Putamen (tissue), 1 donor: Measurements from ENCODE around the gene TAGLN.
"Not testable (repeated sequence)": the region's sequence is repeated elsewhere in the genome, so short reads cannot be mapped to it uniquely, and the experiment has no call there.

Experiments
- DNase-seq: peaks from one replicate; pipeline ENCODE4 v3.0.0-alpha.2; 2016; ENCODE audit warnings: low spot score

The TAGLN gene

GRCh38 chr11:117180661-117181585, 18.2 kb upstream of the TAGLN start:
- DNase-seq, result peak; percentile 79

GRCh38 chr11:117181586-117182550, 17.3 kb upstream of the TAGLN start:
- DNase-seq, result no peak

GRCh38 chr11:117182551-117182935, 16.6 kb upstream of the TAGLN start:
- no peak for DNase-seq

GRCh38 chr11:117183178-117183577, 16.0 kb upstream of the TAGLN start:
- not testable (repeated sequence) for DNase-seq

GRCh38 chr11:117183724-117184349, 15.3 kb upstream of the TAGLN start:
- DNase-seq, result no peak

DNA sequence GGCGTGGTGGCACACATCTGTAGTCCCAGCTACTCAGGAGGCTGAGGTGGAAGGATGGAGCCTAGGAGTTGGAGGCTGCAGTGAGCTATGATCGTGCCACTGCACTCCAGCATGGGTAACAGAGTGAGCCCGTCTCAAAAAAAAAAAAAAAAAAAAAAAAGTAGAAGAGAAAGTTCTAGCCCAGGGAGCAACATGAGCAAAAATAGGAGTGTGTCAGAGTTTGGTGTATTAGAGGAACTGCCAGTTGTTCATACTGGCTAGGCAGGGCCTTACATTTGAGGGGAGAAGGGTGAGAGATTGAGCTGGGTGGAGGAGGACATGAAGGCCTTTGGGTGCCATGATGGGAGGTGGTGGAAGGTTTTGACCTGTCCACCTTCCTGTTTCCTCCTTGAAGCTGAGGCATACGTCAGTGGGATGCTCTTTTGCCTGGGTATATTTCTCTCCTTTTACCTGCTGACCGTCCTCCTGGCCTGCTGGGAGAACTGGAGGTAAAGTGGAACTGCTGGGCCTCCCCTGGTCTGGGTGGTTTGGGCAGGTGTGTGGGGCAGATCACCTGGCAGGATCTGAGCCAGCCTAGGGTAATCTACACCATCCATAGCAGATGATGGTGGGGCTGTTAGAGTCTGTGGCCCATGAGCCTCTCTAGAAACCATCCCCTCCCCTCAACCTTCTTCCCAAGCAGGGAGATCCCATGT, 13.3 kb upstream of the TAGLN start:
- no peak for DNase-seq

- DNase-seq, result no peak
These were observed 12.8 kb upstream of the TAGLN start for GRCh38 chr11:117186431-117186761.

DNA sequence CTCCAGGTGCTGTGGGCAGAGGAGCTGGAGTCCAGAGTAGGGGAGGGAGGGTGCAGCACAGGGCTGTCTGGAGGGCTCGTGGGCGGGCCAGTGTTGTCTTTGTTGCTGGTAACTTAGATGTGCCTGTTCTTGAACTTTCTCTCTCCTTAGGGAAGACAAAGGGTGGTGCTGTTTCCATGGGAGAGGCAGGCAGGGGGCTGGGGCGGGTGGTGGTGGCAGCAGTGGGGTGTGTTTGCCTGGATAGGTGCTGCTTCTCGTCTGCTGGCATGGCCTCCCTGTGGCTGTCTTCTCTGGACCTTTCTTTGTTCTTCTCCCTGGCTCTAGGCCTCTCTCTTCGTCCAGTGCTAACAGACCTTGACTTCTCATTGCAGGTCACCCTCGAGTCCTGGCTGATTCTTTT, 12.2 kb upstream of the TAGLN start:
- no peak for DNase-seq

GRCh38 chr11:117187428-117187798, 11.8 kb upstream of the TAGLN start:
- no peak for DNase-seq

- DNase-seq, result no peak
These were observed 11.2 kb upstream of the TAGLN start for GRCh38 chr11:117187799-117188481.

- no peak for DNase-seq
These were observed 10.5 kb upstream of the TAGLN start for GRCh38 chr11:117188620-117189081.

DNA sequence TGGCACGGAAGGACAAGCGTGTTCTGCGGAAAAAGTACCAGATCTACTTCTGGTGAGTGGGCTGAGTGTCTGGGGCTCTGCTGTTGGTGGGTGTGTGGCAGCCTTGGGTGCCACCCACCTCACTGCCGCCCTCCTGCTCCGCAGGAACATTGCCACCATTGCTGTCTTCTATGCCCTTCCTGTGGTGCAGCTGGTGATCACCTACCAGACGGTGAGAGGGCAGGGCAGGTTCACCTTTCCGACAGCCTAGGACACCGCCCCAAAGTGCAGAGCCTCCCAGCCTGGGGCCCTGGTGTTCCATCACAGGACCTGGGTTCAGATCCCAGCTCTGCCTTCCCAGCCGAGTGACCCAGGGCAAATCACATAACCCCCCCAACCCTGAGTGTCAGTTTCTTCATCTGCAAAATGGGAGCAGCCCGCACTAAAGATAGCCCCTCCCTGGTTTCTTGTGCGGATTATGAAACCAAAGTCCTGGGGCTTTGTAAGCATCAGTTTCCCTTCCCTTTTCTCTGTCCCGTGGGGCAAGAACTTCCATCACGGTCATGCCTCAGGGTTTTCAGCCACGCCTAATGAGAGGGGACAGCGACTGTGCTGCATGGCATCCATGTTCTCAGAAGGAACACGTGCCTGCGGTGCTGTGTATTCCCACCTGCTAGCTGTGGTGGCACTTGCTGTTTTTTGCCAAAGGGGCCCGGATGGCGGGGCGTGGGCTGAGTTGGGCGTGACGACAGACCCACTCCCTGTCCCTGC, 9.8 kb upstream of the TAGLN start:
- no peak for DNase-seq

GRCh38 chr11:117189941-117190544, 9.1 kb upstream of the TAGLN start:
- DNase-seq, result no peak

DNA sequence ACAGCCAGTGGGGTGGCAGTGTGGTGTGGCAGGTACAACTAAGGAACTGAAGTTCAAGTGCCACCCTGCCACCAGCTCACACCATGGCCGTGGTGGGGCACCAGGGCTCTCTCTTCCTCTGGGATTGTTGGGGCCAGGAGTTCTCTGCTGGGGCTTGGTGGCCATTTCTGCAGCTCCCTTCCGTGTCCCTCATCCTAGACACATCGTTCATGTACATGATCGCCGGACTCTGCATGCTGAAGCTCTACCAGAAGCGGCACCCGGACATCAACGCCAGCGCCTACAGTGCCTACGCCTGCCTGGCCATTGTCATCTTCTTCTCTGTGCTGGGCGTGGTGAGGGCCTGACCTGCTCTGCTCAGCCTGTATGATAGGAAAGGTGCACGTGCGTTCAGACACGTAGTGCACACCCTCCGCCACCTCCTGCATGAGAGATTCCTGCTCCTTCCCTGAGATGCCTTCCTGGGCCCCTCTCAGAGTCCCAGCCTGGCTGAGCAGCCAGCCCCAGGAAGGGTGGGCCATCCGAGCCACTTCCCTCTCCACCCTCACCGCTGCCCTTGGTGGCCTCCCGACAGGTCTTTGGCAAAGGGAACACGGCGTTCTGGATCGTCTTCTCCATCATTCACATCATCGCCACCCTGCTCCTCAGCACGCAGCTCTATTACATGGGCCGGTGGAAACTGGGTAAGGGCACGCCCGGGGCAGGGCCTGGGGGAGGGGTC, 7.3 kb upstream of the TAGLN start:
- DNase-seq, result no peak

- no peak for DNase-seq
These were observed 6.7 kb upstream of the TAGLN start for GRCh38 chr11:117192401-117192875.

DNA sequence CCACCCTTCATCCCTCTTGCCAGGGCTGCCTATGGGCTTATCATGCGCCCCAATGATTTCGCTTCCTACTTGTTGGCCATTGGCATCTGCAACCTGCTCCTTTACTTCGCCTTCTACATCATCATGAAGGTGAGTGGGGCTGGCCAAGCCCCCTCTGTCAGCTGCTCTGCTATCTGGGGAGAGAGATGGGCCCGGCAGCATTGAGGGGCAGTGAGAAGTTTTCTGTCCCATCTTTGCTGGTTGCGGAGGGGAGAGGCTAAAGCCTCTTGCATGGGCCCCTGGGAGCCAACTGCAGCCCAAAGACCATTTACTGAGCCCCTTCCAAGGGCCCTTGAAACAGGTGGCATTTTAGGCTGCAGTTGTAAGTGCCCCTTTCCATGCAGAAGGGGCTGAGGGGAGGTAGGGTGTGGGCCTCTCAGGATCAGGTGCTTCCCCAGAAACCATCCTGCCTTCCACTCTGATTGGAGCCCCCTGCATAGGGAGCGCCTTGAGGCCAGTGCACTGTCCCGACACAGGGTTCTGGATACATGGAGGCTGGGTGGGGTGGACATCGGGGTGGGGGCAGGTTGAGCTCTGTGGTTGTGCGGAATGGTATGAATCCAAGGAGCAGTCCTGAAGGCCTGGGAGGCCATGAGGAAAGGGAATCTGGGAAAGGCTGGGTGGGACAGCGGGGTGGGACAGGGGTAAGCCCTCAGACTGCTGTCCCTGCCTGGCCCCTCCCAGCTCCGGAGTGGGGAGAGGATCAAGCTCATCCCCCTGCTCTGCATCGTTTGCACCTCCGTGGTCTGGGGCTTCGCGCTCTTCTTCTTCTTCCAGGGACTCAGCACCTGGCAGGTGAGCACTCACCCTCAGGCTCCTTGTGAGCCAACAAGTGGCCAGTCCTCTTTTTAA, 5.8 kb upstream of the TAGLN start:
- no peak for DNase-seq

GRCh38 chr11:117194267-117194666, 4.9 kb upstream of the TAGLN start:
- no peak for DNase-seq

DNA sequence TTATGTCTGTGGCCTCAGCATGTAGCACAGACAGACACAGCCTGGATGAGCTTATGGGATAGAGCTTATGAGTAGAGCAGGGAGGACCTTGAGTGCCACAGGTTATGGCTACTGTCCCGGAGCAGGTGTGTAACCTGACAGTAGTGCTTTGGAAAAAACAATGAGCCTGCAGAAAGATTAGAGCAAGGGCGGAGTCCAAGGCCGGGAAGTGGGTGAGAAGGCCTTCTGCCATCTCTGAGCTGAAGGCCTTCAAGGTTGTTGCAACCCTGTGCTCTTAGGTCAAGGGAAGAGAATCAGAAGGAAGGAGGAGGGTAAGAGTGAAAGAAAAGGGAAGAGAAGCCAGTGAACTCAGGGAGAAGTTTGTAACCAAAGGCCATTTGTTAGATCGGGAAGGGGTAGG, 3.9 kb upstream of the TAGLN start:
- DNase-seq, result no peak
